BJ (cell line): ENCODE data around the gene AOC1. TPM values are rescaled to one million over a fixed set of nuclear protein-coding genes. Genes with fewer than 3 reads are reported as not detected.

Source experiments
- CTCF ChIA-PET: fragments of 350-600 bp; formaldehyde crosslinking; extraction: SDS; loops from one replicate; lab custom pipeline; 2021; ENCODE audit warnings: antibody characterized with exemption, inconsistent platforms; lab: Yijun Ruan, JAX
- POLR2A ChIA-PET: fragments of 300-600 bp; sonication (Branson Sonifier 250); formaldehyde crosslinking; extraction: SDS; loops from one replicate; lab custom pipeline; 2021; ENCODE audit warnings: antibody characterized with exemption; lab: Charles Lee
- DNase-seq: peaks from one replicate; pipeline ENCODE4 v3.0.0-alpha.2; 2011; ENCODE audit warnings: low read depth
- H3K27me3 ChIP-seq: 2 replicates; pipeline ENCODE4 v1.6.0; 2011; ENCODE audit warnings: low read length; ENCODE audit not compliant: control insufficient read depth, insufficient read depth
- H3K36me3 ChIP-seq: 2 replicates; pipeline ENCODE4 v1.5.1; 2011; ENCODE audit warnings: low read length; ENCODE audit not compliant: control insufficient read depth, insufficient read depth
- H3K4me3 ChIP-seq: 2 replicates; pipeline ENCODE4 v1.5.1; 2011; ENCODE audit warnings: low read depth, mild to moderate bottlenecking, control low read depth, low read length
- polyA plus RNA-seq: library from polyadenylated mRNA; depleted of rRNA; stranded (reverse); fragments of >200 nt; gene quantifications from 2 replicates; pipeline ENCODE4 v1.2.3, GENCODE V29; 2011
- TF ChIP-seq, protein P1 (sequence below): IDR thresholded peaks from 2 replicates; pipeline ENCODE4 v1.5.1; 2011; ENCODE audit warnings: low read depth, mild to moderate bottlenecking, control low read depth, inconsistent platforms, low read length, moderate library complexity; ENCODE audit not compliant: insufficient read depth

Gene AOC1
- polyA plus RNA-seq, 1 experiment, result not detected

DNA sequence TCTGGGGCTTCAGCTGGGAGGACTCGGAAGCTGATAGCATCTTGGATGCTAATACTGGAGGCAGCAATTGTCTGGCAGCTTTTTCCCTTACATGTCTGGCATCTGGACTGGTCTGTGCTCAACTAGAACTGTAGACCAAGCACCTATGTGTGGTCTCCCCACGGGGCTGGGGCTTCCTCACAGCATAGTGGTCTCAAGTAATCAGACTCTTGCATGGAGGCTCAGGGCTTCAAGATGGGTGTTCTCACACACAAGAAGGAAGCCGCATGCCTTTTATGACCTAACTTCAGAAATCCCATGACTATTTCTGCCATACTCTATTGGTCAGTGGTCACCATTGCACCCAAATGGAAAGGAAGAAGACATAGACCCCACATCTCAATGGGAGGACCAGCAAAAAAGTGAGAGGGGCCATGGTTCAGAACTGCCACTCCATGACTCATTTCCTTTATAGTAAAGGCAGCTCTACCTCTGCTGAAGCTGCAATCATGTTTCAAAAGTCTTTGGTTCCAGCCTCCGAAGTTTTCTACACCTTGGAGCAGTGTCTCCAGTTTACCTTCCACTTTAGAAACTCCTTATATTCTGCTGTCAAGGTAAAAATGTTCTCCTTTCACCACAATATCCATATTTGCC, 14.7 kb downstream of the AOC1 start:
- TF ChIP-seq, protein P1, sequence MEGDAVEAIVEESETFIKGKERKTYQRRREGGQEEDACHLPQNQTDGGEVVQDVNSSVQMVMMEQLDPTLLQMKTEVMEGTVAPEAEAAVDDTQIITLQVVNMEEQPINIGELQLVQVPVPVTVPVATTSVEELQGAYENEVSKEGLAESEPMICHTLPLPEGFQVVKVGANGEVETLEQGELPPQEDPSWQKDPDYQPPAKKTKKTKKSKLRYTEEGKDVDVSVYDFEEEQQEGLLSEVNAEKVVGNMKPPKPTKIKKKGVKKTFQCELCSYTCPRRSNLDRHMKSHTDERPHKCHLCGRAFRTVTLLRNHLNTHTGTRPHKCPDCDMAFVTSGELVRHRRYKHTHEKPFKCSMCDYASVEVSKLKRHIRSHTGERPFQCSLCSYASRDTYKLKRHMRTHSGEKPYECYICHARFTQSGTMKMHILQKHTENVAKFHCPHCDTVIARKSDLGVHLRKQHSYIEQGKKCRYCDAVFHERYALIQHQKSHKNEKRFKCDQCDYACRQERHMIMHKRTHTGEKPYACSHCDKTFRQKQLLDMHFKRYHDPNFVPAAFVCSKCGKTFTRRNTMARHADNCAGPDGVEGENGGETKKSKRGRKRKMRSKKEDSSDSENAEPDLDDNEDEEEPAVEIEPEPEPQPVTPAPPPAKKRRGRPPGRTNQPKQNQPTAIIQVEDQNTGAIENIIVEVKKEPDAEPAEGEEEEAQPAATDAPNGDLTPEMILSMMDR, result no peak
- ChIA-PET CTCF (interaction anchor here (1.6 kb wide), 1 partner anchor 10 kb away, joined by 7 read pairs; no protein-coding TSS in a partner anchor), POLR2A (no interaction called here)
- Histone ChIP-seq H3K36me3 (no peaks in the 10 kb centered on the region), H3K4me3 (no peak overlapping the region), H3K27me3 (no peaks in the 10 kb centered on the region)
- no peak for DNase-seq

DNA sequence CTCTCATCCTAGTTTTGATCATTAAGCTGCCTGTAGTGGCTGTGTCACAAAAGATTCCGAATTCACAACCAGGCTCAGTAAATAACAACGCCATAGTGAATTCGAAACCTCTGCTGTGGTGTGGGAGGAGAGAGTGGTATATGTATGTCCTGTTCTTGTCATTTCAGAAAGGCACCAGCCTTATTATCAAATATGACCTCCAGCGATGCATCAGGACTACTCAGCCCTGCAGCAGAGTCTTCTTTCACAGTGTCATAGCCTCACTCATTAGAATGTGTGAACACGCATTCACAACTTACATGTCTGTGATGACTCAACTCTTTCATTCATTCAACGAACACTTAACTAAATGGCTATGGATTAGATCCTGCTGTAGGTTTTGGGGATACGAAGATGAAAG, 15.3 kb downstream of the AOC1 start:
- Histone ChIP-seq H3K36me3 (no peaks in the 10 kb centered on the region), H3K4me3 (no peak overlapping the region), H3K27me3 (no peaks in the 10 kb centered on the region)
- ChIA-PET CTCF (interaction anchor here (1.6 kb wide), 1 partner anchor 10 kb away, joined by 7 read pairs; no protein-coding TSS in a partner anchor), POLR2A (no interaction called here)
- TF ChIP-seq, protein P1, result no peak
- no peak for DNase-seq

DNA sequence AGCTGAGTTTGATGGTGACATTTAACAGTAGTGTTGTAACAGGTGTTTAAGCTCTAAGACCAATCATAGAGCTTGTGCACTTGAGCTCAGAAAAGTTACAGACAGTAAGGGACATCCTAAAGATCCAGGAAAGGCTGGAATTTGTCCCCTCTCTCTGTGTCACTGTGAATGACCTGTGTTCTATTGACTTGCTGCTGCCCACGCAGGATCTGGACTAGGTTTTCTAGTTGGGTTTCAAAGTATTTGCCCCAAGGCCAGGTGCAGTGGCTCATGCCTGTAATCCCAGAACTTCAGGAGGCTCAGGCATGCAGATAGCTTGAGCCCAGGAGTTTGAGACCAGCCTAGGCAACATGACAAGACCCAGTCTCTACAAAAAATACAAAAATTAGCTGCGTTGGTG, 17.1 kb downstream of the AOC1 start:
- DNase-seq, result no peak
- CTCF ChIA-PET, result no interaction called here
- Histone ChIP-seq H3K27me3 (no peaks in the 10 kb centered on the region), H3K4me3 (no peak overlapping the region), H3K36me3 (no peaks in the 10 kb centered on the region)
- POLR2A ChIA-PET, result no interaction called here
- TF ChIP-seq, protein P1, result no peak

DNA sequence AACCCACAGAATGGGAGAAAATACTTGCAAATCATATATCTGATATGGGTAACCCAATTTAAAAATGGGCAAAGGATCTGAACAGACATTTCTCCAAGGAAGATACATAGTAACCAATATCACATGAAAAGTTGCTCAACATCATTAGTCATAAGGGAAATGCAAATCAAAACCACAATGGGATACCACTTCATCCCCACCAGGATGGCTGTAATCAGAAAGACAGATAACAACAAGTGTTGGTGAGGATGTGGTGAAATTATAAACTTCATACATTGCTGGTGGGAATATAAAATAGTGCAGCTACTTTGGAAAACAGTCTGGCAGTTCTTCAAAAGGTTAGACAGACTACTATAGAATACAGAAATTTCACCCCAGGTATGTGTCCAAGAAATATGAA, 19.3 kb downstream of the AOC1 start:
- Histone ChIP-seq H3K36me3 (no peaks in the 10 kb centered on the region), H3K4me3 (no peak overlapping the region), H3K27me3 (no peaks in the 10 kb centered on the region)
- no peak for DNase-seq
- TF ChIP-seq, protein P1, result no peak
- ChIA-PET POLR2A (no interaction called here), CTCF (no interaction called here)

DNA sequence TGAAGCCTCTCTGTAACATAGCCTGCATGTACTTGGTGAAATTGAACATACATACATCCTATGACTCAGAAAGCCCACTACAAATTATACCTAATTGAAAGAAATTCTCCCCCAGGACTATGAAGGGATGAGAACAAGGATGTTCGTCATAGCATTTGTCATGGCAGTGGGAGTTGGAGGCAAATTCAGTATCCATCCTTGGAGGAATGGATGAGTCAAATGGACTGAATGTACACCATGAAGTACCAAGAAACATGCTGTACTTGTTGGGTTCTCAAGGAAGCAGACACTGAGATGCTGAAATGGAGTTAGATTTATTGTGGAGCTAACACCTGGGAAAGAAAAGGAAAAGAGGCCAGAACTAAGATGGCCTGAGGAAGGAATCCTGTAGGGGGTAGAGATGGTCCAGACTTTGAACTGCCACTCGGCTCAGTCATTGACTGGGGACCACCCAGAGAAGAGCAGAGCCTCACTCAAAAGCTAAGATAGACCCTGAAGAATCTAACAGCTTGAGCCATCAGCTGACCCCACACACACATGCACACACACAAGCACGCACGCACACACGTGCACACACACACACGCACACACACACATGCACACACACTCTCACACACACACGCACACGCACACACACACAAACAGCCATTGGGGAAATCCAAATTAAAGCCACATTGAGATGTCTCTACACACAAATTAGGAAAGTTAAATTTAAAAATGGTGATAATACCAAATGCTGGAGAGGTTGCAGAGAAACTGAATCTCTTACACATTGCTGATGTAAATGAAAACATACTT, 22.3 kb downstream of the AOC1 start:
- ChIA-PET POLR2A (no interaction called here), CTCF (interaction anchor here (1.5 kb wide), 1 partner anchor 24 kb away, joined by 3 read pairs; no protein-coding TSS in a partner anchor)
- DNase-seq, result no peak
- Histone ChIP-seq H3K27me3 (no peaks in the 10 kb centered on the region), H3K36me3 (no peaks in the 10 kb centered on the region), H3K4me3 (no peak overlapping the region)
- TF ChIP-seq, protein P1, result no peak
